ENCODE data around the gene APH1A.
"Not testable (repeated sequence)": the region's sequence is repeated elsewhere in the genome, so short reads cannot be mapped to it uniquely, and the experiment has no call there.

Gene APH1A

GRCh38 chr1:150267896-150268295 lies 920 bp downstream of the APH1A start:
- no peak for DNase-seq

- no peak for DNase-seq
Measured at GRCh38 chr1:150263549-150263948, 5.3 kb downstream of the APH1A start.

GRCh38 chr1:150262388-150263320 lies 6.2 kb downstream of the APH1A start:
- no peak for DNase-seq

- no peak for DNase-seq
Measured at GRCh38 chr1:150261367-150261766, 7.4 kb downstream of the APH1A start.

GRCh38 chr1:150259758-150260669 lies 8.8 kb downstream of the APH1A start:
- DNase-seq: peak in 1 of 2 experiments; percentile 45

- DNase-seq: no peak
Measured at GRCh38 chr1:150259217-150259616, 9.6 kb downstream of the APH1A start.

- DNase-seq: no peak
Measured at GRCh38 chr1:150257624-150258585, 10.9 kb downstream of the APH1A start, which contains the start of gene CA14. Gene CA14, plus strand, starts transcription at chr1:150257774. Its CDS starts 355 bp downstream, at chr1:150258129.

- no peak for DNase-seq
Measured at GRCh38 chr1:150256554-150257341, 12.1 kb downstream of the APH1A start.

- no peak for DNase-seq
Measured at GRCh38 chr1:150256198-150256553, 12.6 kb downstream of the APH1A start.

- no peak for DNase-seq
Measured at GRCh38 chr1:150249936-150250335, 18.9 kb downstream of the APH1A start.

GRCh38 chr1:150243003-150243402 lies 25.8 kb downstream of the APH1A start:
- no peak for DNase-seq

GRCh38 chr1:150237746-150238145 lies 31.1 kb downstream of the APH1A start:
- no peak for DNase-seq

GRCh38 chr1:150237176-150237575 lies 31.6 kb downstream of the APH1A start:
- not testable (repeated sequence) for DNase-seq

- peak in 1 of 2 experiments; percentile 80 for DNase-seq
Measured at GRCh38 chr1:150236614-150237100, 32.2 kb downstream of the APH1A start.

- peak; percentile 100 for DNase-seq
Measured at GRCh38 chr1:150235852-150236613, 32.8 kb downstream of the APH1A start, which contains the start of gene ANP32E. Gene ANP32E, minus strand, starts transcription at chr1:150236112. Its CDS starts 326 bp downstream, at chr1:150235786.

GRCh38 chr1:150235294-150235851 lies 33.4 kb downstream of the APH1A start:
- no peak for DNase-seq

GRCh38 chr1:150234566-150235293 lies 34.1 kb downstream of the APH1A start:
- peak; percentile 70 to 76 for DNase-seq

GRCh38 chr1:150234309-150234565 lies 34.6 kb downstream of the APH1A start:
- no peak for DNase-seq
